IMR-90 (cell line): ENCODE results near the gene VEZT. TPM values are rescaled to one million over a fixed set of nuclear protein-coding genes. Genes with fewer than 3 reads are reported as not detected.
A peak's percentile ranks its signal among the peaks of the same experiment; 100 is the strongest.

Experiments used
- ATAC-seq: fragments of 200-7000 bp; cut with Tn5 transposase; 2 replicates; pipeline ENCODE4 v1.9.1; 2020; ENCODE audit warnings: low read depth, mild to moderate bottlenecking, moderate library complexity
- BruUV-seq: library from RNA; stranded (reverse); fragments of 400-500 nt; replicated peaks from 2 replicates; lab custom pipeline; 2021; lab: Mats Ljungman, UMichigan
- CTCF ChIA-PET: fragments of 300-600 bp; formaldehyde crosslinking; extraction: SDS; loops from one replicate; lab custom pipeline; 2021; ENCODE audit warnings: antibody characterized with exemption; lab: Yijun Ruan, JAX
- POLR2A ChIA-PET: fragments of 300-600 bp; sonication (Branson Sonifier 250); formaldehyde crosslinking; loops from one replicate; lab custom pipeline; 2022; ENCODE audit warnings: antibody characterized with exemption; ENCODE audit not compliant: unreplicated experiment; lab: Charles Lee
- DNase-seq: peaks from one replicate; pipeline ENCODE4 v3.0.0; 2013
- H2AFZ ChIP-seq: replicated peaks from 2 replicates; pipeline ENCODE3; 2013; ENCODE audit warnings: low read length, mild to moderate bottlenecking; ENCODE audit not compliant: poor library complexity
- H2AK5ac ChIP-seq: 2 replicates; pipeline ENCODE4 v1.6.1; 2013; ENCODE audit warnings: low read depth, low read length, inconsistent platforms
- H2AK9ac ChIP-seq: replicated peaks from 2 replicates; pipeline ENCODE3; 2013; ENCODE audit warnings: mild to moderate bottlenecking, low read depth, low read length, moderate library complexity; ENCODE audit not compliant: poor library complexity
- H2BK120ac ChIP-seq: 2 replicates; pipeline ENCODE4 v1.6.1; 2013; ENCODE audit warnings: low read depth, low read length, inconsistent platforms
- H2BK15ac ChIP-seq: 3 replicates; pipeline ENCODE4 v1.6.1; 2013; ENCODE audit warnings: low read depth, low read length, inconsistent platforms
- H2BK20ac ChIP-seq: 2 replicates; pipeline ENCODE4 v1.6.1; 2013; ENCODE audit warnings: low read depth, mild to moderate bottlenecking, inconsistent platforms, low read length, moderate library complexity
- H2BK5ac ChIP-seq: 2 replicates; pipeline ENCODE4 v1.6.1; 2013; ENCODE audit warnings: mild to moderate bottlenecking, low read depth, low read length, inconsistent platforms; ENCODE audit not compliant: poor library complexity, severe bottlenecking
- H3K14ac ChIP-seq: replicated peaks from 2 replicates; pipeline ENCODE4 v1.6.1; 2013; ENCODE audit warnings: low read depth, low read length, inconsistent platforms
- H3K18ac ChIP-seq: 2 replicates; pipeline ENCODE4 v1.6.1; 2013; ENCODE audit warnings: low read depth, low read length, control low read depth
- H3K23ac ChIP-seq: 2 replicates; pipeline ENCODE4 v1.6.1; 2013; ENCODE audit warnings: low read depth, low read length, inconsistent platforms
- H3K27ac ChIP-seq: 2 replicates; pipeline ENCODE4 v1.5.1; 2013; ENCODE audit warnings: mild to moderate bottlenecking, control low read depth, low read length; ENCODE audit not compliant: insufficient read depth
- H3K27me3 ChIP-seq: 2 replicates; pipeline ENCODE4 v1.6.1; 2013; ENCODE audit warnings: low read length; ENCODE audit not compliant: control insufficient read depth, insufficient read depth
- H3K36me3 ChIP-seq: 2 replicates; pipeline ENCODE4 v1.6.1; 2013; ENCODE audit warnings: low read length, mixed read lengths; ENCODE audit not compliant: control insufficient read depth, insufficient read depth
- H3K4ac ChIP-seq: 2 replicates; pipeline ENCODE4 v1.6.1; 2013; ENCODE audit warnings: low read depth, low read length, inconsistent platforms
- H3K4me1 ChIP-seq: 2 replicates; pipeline ENCODE4 v1.6.1; 2013; ENCODE audit warnings: low read length, mixed read lengths; ENCODE audit not compliant: control insufficient read depth, insufficient read depth
- H3K4me2 ChIP-seq: 2 replicates; pipeline ENCODE4 v1.6.1; 2013; ENCODE audit warnings: low read depth, mild to moderate bottlenecking, control low read depth, low read length, moderate library complexity
- H3K4me3 ChIP-seq: 2 replicates; pipeline ENCODE4 v1.5.1; 2013; ENCODE audit warnings: low read depth, mild to moderate bottlenecking, control low read depth, low read length, moderate library complexity; ENCODE audit not compliant: insufficient read depth
- H3K56ac ChIP-seq: 2 replicates; pipeline ENCODE4 v1.6.1; 2013; ENCODE audit warnings: low read length, inconsistent platforms; ENCODE audit not compliant: insufficient read depth; ENCODE audit errors: extremely low read depth
- H3K79me1 ChIP-seq, 2 experiments: 2 replicates each; pipeline ENCODE4 v1.6.1; 2013; ENCODE audit warnings: low read length in 2 of 2, inconsistent platforms in 1 of 2, low read depth in 1 of 2
- H3K9ac ChIP-seq: 2 replicates; pipeline ENCODE4 v1.6.1; 2013; ENCODE audit warnings: low read depth, low read length, control low read depth
- H3K9me1 ChIP-seq: 2 replicates; pipeline ENCODE4 v1.6.1; 2013; ENCODE audit warnings: low read length, inconsistent platforms; ENCODE audit not compliant: insufficient read depth
- H3K9me3 ChIP-seq: 2 replicates; pipeline ENCODE4 v1.6.1; 2013; ENCODE audit warnings: low read length; ENCODE audit not compliant: control insufficient read depth, insufficient read depth
- H4K20me1 ChIP-seq: 2 replicates; pipeline ENCODE4 v1.6.1; 2013; ENCODE audit warnings: low read length, inconsistent platforms; ENCODE audit not compliant: insufficient read depth
- H4K5ac ChIP-seq: 2 replicates; pipeline ENCODE4 v1.6.1; 2013; ENCODE audit warnings: mild to moderate bottlenecking, low read depth, low read length, control low read depth
- H4K8ac ChIP-seq, 2 experiments: 2 replicates each; pipeline ENCODE4 v1.6.1; 2013; ENCODE audit warnings: low read depth in 2 of 2, low read length in 2 of 2, control low read depth in 1 of 2, inconsistent platforms in 1 of 2
- H4K91ac ChIP-seq: 2 replicates; pipeline ENCODE4 v1.6.1; 2013; ENCODE audit warnings: low read depth, low read length, inconsistent platforms; ENCODE audit not compliant: insufficient read depth
- BHLHE40 ChIP-seq: fragments of 150-350 bp; IDR thresholded peaks from 2 replicates; pipeline ENCODE4 v1.6.1; 2016; ENCODE audit warnings: mild to moderate bottlenecking, low read depth, low read length
- CEBPB ChIP-seq: IDR thresholded peaks from 2 replicates; pipeline ENCODE4 v1.6.1; 2012; ENCODE audit warnings: low read depth, low read length, improper control_type of control experiment
- CHD1 ChIP-seq: IDR thresholded peaks from 2 replicates; pipeline ENCODE4 v1.6.1; 2012; ENCODE audit warnings: low read depth, low read length, improper control_type of control experiment
- MAFK ChIP-seq: IDR thresholded peaks from 2 replicates; pipeline ENCODE4 v1.6.1; 2012; ENCODE audit warnings: low read depth, low read length, improper control_type of control experiment
- MXI1 ChIP-seq: IDR thresholded peaks from 2 replicates; pipeline ENCODE4 v1.6.1; 2012; ENCODE audit warnings: low read depth, mild to moderate bottlenecking, low read length, moderate library complexity, borderline replicate concordance
- NFE2L2 ChIP-seq: fragments of 150-350 bp; IDR thresholded peaks from 2 replicates; pipeline ENCODE4 v1.6.1; 2016; ENCODE audit warnings: low read depth, mild to moderate bottlenecking, low read length
- POLR2A ChIP-seq: IDR thresholded peaks from 2 replicates; pipeline ENCODE4 v1.6.1; 2012; ENCODE audit warnings: mild to moderate bottlenecking, low read depth, low read length
- RAD21 ChIP-seq: IDR thresholded peaks from 2 replicates; pipeline ENCODE4 v1.6.1; 2012; ENCODE audit warnings: low read length, improper control_type of control experiment
- WGBS, 2 experiments: methylation state at CpG; one replicate each; pipeline versions ENCODE4 v1.1.5 to v1.1.7; 2013; ENCODE audit warnings: missing lambda C conversion rate in 2 of 2; ENCODE audit not compliant: insufficient read length in 1 of 2; ENCODE audit errors: extremely low coverage in 2 of 2; 5-methylcytosine and 5-hydroxymethylcytosine counted together
- dilution Hi-C: fragments of 300-500 bp; cut with HindIII; formaldehyde crosslinking; loops from one replicate; pipeline ENCODE4 v1.14.3; 2018; ENCODE audit warnings: low sequenced_read_pairs; ENCODE audit not compliant: unreplicated experiment
- in situ Hi-C: fragments of 300-500 bp; cut with MboI; formaldehyde crosslinking; loops from 3 replicates; pipeline ENCODE4 v1.14.3; 2019; ENCODE audit warnings: low sequenced_read_pairs, inconsistent platforms, mixed read lengths
- intact Hi-C: fragments of 100-400 bp; cut with micrococcal nuclease; formaldehyde crosslinking; loops from 2 replicates; pipeline ENCODE4 v1.10.0; 2022
- polyA plus RNA-seq, 3 experiments: library from polyadenylated mRNA; depleted of rRNA; stranded (reverse); fragments of >200 nt; gene quantifications; 2 replicates each; pipeline ENCODE4 v1.2.3, GENCODE V29; 2012; ENCODE audit warnings: low replicate concordance in 1 of 3
- total RNA-seq: library from RNA; depleted of rRNA; stranded (reverse); fragments of >200 nt; gene quantifications from 2 replicates; pipeline ENCODE4 v1.2.3, GENCODE V29; 2012
- TF ChIP-seq, protein P1 (sequence below): conservative IDR thresholded peaks from 2 replicates; pipeline ENCODE4 v1.5.1; 2012; ENCODE audit warnings: mild to moderate bottlenecking, low read depth, low read length, improper control_type of control experiment

VEZT gene
- total and polyA plus RNA-seq, 2 of the 4 experiments (the other 2 are of a cell fraction), result 54.5 to 90.2 TPM

DNA sequence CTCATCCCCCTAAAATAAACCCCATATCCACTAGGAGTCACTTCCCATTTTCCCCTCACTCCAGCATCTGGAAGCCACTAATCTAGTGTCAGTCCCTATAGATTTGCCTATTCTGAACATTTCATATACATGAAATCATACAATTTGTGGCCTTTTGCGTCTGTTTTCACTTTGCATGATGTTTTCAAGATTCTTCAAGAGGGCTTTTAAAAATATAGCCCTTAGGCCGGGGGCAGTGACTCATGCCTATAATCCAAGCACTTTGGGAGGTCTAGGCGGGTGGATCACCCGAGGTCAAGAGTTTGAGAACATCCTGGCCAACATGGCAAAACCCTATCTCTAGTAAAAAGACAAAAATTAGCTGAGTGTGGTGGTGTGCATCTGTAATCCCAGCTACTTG lies 104.7 kb downstream of the VEZT start:
- BruUV-seq, result no TSS peak
- no peak overlapping the region for H3K14ac ChIP-seq
- no peak overlapping the region for H3K23ac ChIP-seq
- H2BK20ac ChIP-seq, result no peak overlapping the region
- intact Hi-C loops (no loop called here), in situ Hi-C loops (no loop called here), dilution Hi-C loops (no loop called here)
- no peak overlapping the region for H4K91ac ChIP-seq
- no peaks in the 10 kb centered on the region for H3K36me3 ChIP-seq
- H2BK5ac ChIP-seq, result no peak overlapping the region
- H3K56ac ChIP-seq, result no peak overlapping the region
- H3K79me1 ChIP-seq, result no peaks in the 10 kb centered on the region
- WGBS, 2 experiments, result no CpG with 5 or more reads among the region's 4 CpGs
- H3K9ac ChIP-seq, result no peak overlapping the region
- H3K4me1 ChIP-seq, result peaks cover 17% of the 10 kb centered on the region
- no peak overlapping the region for H2BK15ac ChIP-seq
- no peak overlapping the region for H2AFZ ChIP-seq
- H3K27me3 ChIP-seq, result no peaks in the 10 kb centered on the region
- H3K9me1 ChIP-seq, result peaks cover 7% of the 10 kb centered on the region
- no peak overlapping the region for H3K27ac ChIP-seq
- no peaks in the 10 kb centered on the region for H3K9me3 ChIP-seq
- POLR2A ChIA-PET, result no interaction called here
- no peak overlapping the region for H4K5ac ChIP-seq
- TF ChIP-seq MXI1 (no peak), CHD1 (no peak), POLR2A (no peak), RAD21 (no peak), CEBPB (no peak), MAFK (no peak), BHLHE40 (no peak), NFE2L2 (no peak)
- TF ChIP-seq, protein P1, sequence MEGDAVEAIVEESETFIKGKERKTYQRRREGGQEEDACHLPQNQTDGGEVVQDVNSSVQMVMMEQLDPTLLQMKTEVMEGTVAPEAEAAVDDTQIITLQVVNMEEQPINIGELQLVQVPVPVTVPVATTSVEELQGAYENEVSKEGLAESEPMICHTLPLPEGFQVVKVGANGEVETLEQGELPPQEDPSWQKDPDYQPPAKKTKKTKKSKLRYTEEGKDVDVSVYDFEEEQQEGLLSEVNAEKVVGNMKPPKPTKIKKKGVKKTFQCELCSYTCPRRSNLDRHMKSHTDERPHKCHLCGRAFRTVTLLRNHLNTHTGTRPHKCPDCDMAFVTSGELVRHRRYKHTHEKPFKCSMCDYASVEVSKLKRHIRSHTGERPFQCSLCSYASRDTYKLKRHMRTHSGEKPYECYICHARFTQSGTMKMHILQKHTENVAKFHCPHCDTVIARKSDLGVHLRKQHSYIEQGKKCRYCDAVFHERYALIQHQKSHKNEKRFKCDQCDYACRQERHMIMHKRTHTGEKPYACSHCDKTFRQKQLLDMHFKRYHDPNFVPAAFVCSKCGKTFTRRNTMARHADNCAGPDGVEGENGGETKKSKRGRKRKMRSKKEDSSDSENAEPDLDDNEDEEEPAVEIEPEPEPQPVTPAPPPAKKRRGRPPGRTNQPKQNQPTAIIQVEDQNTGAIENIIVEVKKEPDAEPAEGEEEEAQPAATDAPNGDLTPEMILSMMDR, result no peak
- no peak overlapping the region; the same call in 1 of the 2 replicates for H3K18ac ChIP-seq
- H4K20me1 ChIP-seq, result no peaks in the 10 kb centered on the region
- no peak overlapping the region for H2BK120ac ChIP-seq
- no peak overlapping the region for H3K4ac ChIP-seq
- H4K8ac ChIP-seq, result no peak overlapping the region
- no peak overlapping the region for H3K4me2 ChIP-seq
- peak; percentile 55 for DNase-seq
- H2AK5ac ChIP-seq, result no peak overlapping the region
- H2AK9ac ChIP-seq, result no peak overlapping the region
- ATAC-seq, result no peak
- CTCF ChIA-PET, result no interaction called here
- H3K4me3 ChIP-seq, result no peak overlapping the region
